ENCODE results near the gene ERV3-1. TPM values are rescaled to one million over a fixed set of nuclear protein-coding genes. Genes with fewer than 3 reads are reported as not detected.
"Not testable (repeated sequence)": the region's sequence is repeated elsewhere in the genome, so short reads cannot be mapped to it uniquely, and the experiment has no call there.

The ERV3-1 gene, protein sequence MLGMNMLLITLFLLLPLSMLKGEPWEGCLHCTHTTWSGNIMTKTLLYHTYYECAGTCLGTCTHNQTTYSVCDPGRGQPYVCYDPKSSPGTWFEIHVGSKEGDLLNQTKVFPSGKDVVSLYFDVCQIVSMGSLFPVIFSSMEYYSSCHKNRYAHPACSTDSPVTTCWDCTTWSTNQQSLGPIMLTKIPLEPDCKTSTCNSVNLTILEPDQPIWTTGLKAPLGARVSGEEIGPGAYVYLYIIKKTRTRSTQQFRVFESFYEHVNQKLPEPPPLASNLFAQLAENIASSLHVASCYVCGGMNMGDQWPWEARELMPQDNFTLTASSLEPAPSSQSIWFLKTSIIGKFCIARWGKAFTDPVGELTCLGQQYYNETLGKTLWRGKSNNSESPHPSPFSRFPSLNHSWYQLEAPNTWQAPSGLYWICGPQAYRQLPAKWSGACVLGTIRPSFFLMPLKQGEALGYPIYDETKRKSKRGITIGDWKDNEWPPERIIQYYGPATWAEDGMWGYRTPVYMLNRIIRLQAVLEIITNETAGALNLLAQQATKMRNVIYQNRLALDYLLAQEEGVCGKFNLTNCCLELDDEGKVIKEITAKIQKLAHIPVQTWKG
- polyA plus RNA-seq (ENCODE audit: insufficient read length in 3 of 3), result 10 to 100 TPM; 26.7 to 59.5 (median 28.8) TPM
- long read RNA-seq, donor 1, transcript ERV3-1-201 (2 exons, 2,719 nt), result major isoform, 6 of 6 reads
- long read RNA-seq, donor 1, partial matches to known transcripts, result 0 of 6 reads
- long read RNA-seq, donor 1, other reads (novel, unspliced or antisense), result 0 of 6 reads
- long read RNA-seq, donor 2, transcript ERV3-1-201 (2 exons, 2,719 nt), result major isoform, 8 of 9 reads
- long read RNA-seq, donor 2, partial matches to known transcripts, result 0 of 9 reads
- long read RNA-seq, donor 2, other reads (novel, unspliced or antisense), result 0 of 9 reads
- long read RNA-seq, donor 3, transcript ERV3-1-201 (2 exons, 2,719 nt), result major isoform, 15 of 15 reads
- long read RNA-seq, donor 3, partial matches to known transcripts, result 0 of 15 reads
- long read RNA-seq, donor 3, other reads (novel, unspliced or antisense), result 0 of 15 reads
- long read RNA-seq, donor 4, transcript ERV3-1-201 (2 exons, 2,719 nt), result major isoform, 16 of 17 reads
- long read RNA-seq, donor 4, partial matches to known transcripts, result 0 of 17 reads
- long read RNA-seq, donor 4, other reads (novel, unspliced or antisense), result 0 of 17 reads
- long read RNA-seq, donor 5, result 0 reads
- long read RNA-seq, donor 6, transcript ERV3-1-201 (2 exons, 2,719 nt), result major isoform, 19 of 20 reads
- long read RNA-seq, donor 6, partial matches to known transcripts, result 0 of 20 reads
- long read RNA-seq, donor 6, other reads (novel, unspliced or antisense), result 0 of 20 reads
- long read RNA-seq, donor 7, partial matches to known transcripts, result 0 of 5 reads
- long read RNA-seq, donor 7, other reads (novel, unspliced or antisense), result 0 of 5 reads
- long read RNA-seq, donor 8, result 0 reads
- long read RNA-seq, donor 9, transcript ERV3-1-201 (2 exons, 2,719 nt), result major isoform, 7 of 8 reads
- long read RNA-seq, donor 9, partial matches to known transcripts, result 0 of 8 reads
- long read RNA-seq, donor 9, other reads (novel, unspliced or antisense), result 0 of 8 reads
- long read RNA-seq, donor 10, partial matches to known transcripts, result 0 of 4 reads
- long read RNA-seq, donor 10, other reads (novel, unspliced or antisense), result 0 of 4 reads
- long read RNA-seq, donor 11, transcript ERV3-1-201 (2 exons, 2,719 nt), result major isoform, 6 of 7 reads
- long read RNA-seq, donor 11, partial matches to known transcripts, result 0 of 7 reads
- long read RNA-seq, donor 11, other reads (novel, unspliced or antisense), result 0 of 7 reads
- long read RNA-seq, donor 12, partial matches to known transcripts, result 0 of 4 reads
- long read RNA-seq, donor 12, other reads (novel, unspliced or antisense), result 0 of 4 reads
- long read RNA-seq, donor 13, result 0 reads
- long read RNA-seq, donor 14, transcript ERV3-1-201 (2 exons, 2,719 nt), result major isoform, 7 of 7 reads
- long read RNA-seq, donor 14, partial matches to known transcripts, result 0 of 7 reads
- long read RNA-seq, donor 14, other reads (novel, unspliced or antisense), result 0 of 7 reads
- long read RNA-seq, donor 15, partial matches to known transcripts, result 0 of 4 reads
- long read RNA-seq, donor 15, other reads (novel, unspliced or antisense), result 0 of 4 reads
- long read RNA-seq, donor 16, transcript ERV3-1-201 (2 exons, 2,719 nt), result major isoform, 41 of 47 reads
- long read RNA-seq, donor 16, partial matches to known transcripts, result 0 of 47 reads
- long read RNA-seq, donor 16, other reads (novel, unspliced or antisense), result 0 of 47 reads

DNA sequence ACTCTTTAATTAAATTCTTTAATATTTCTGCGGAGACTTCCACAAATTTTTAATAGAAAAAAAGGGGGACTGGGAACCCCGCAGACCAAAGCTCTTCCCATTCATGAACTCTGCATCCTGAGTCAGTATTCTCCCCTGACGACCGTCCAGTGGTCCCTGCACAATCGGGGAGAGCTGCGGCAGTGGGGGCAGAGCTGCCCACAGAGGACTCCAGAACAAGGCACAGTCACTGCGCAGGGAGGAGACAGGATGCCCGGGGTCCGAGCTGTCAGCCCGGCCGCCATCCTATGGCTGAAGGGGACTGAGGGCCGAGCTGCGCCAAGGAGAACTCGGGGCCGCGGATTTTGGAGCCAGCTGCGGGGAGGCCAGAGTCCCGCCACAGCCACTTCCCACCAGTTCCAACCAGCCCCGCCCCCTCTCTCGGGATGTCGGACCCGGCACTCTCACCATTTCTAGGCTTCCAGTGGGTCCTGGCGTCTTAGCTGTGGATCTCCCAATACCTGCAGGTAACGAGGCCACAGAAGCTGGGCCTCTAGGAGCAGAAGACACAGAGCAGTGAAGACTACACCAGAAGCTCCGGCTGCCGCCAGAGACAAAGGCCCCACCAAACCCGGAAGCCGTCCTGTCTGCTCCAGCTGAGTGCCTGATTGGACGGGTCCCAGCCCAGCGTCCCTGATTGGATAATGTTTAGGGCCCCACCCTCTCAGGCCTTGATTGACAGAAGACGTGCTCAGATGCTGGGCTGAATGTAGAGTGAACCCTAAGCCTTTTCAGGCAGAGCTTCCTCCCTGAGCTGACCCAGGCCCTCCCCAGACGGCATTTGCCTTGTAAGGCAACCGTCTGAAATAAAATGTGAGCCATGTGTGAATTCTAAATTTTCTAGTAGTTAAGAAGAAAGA, at the start of gene ERV3-1:
ERV3-1 (minus strand) TSS at position 594 of the 899 bp plus-strand sequence. CDS start 13,661 bp downstream, outside the sequence.
- DNase-seq (ENCODE audit: extremely low read depth in 1 of 11, low read depth in 9 of 11, low spot score in 4 of 11), result peak; percentile 79 to 95 (median 87)

DNA sequence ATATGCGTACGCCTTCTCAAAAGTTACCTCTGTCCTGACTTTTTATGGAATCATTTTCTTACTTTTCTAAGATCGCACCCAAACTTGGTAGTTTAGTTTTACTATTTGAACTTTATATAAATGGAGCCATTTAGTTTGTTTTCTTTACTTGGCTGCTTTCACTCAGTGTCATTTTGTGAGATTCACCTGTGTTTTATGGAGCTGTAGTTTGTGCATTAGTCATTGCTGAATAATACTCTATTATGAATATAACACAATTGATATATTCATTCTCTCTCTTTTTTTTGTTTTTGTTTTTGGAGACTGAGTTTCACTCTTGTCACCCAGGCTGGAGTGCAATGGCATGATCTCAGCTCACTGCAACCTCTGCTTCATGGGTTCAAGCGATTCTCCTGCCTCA, 49.3 kb upstream of the ERV3-1 start:
- DNase-seq (ENCODE audit: extremely low read depth in 1 of 11, low read depth in 9 of 11, low spot score in 4 of 11), result not testable (repeated sequence)

DNA sequence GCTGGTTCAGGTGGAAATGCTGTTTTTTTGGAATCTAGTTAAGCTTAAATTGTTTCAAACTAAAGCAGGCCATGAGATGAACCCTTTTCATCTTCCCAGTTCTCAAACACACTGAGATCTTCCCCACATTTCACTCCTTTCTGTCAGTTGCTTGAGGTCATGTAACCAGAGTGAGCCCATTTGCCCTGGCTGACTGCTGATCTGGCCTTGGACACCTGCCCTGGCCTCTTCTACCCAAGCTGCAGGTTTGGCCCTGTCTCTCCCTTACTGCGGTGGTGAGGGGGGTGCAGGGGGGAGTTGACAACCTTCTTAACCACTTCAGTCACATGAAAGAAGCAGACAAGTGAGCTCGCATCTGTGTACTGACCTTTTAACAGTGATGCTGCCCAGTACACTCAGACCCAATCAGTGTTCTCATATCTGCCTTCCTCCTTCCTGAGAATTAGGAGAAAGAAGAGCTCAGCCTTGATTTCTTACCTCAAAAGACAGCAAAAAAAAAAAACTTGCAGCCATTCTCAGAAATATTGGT, 48.0 kb upstream of the ERV3-1 start:
- DNase-seq (ENCODE audit: extremely low read depth in 1 of 11, low read depth in 9 of 11, low spot score in 4 of 11), result not testable (repeated sequence)

DNA sequence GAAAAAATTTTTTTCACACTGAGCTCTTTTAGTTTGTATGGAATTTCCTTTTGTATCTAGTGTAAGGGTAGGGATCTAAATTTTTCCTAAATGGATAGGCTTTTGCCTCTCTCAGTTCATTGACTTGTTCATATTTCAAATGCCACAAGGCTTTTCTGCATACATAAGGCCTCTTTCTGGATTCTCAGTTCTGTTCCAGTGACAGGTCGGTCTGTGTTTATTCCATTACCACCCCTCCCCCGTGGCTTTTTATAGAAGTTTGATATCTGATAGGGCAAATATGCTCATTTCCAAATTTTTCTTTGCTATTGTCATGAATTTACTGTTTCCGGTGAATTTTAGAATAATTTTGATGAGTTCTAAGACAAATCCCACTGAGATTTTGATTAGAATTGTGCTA, 45.2 kb upstream of the ERV3-1 start:
- DNase-seq (ENCODE audit: extremely low read depth in 1 of 11, low read depth in 9 of 11, low spot score in 4 of 11), result not testable (repeated sequence)

DNA sequence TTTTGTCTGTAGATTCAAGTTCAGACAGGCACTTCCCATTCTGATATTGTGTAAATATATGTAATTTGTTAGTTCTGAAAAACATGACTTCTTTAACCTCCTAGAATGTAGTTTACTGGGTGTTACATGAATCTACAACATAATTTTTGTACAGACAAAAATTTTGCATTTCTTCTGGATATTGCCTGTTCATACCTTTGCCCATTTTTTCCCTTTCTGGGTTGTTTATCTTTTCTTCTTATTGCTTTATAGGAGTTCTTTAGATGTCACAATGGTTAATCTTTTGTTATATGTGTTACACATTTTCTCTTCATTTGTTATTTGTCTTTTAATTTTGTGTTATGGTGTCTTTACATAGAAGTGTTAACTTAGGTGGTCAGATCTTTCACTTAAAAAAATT, 44.7 kb upstream of the ERV3-1 start:
- not testable (repeated sequence) for DNase-seq (ENCODE audit: extremely low read depth in 1 of 11, low read depth in 9 of 11, low spot score in 4 of 11)

DNA sequence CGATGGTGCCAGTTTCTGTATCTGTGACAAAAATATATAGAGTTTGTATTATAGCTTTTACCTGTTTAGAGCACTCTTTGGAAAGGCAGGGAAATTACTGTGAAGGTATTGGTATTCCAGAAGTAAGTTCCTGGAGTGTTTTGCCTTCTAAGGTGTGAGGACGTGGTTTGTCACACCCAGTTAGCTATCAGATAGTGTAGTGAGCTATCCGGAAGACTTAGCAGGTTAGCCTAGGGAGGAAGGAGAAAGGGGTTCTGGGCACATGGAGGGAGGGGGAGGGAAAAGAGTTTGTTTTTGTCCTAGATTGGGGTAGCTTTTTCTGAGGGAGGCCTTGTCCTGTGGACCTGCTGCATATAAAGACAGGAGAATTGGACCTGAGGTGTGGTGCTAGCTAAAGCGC, 39.8 kb upstream of the ERV3-1 start:
- DNase-seq (ENCODE audit: extremely low read depth in 1 of 11, low read depth in 9 of 11, low spot score in 4 of 11), result not testable (repeated sequence)

DNA sequence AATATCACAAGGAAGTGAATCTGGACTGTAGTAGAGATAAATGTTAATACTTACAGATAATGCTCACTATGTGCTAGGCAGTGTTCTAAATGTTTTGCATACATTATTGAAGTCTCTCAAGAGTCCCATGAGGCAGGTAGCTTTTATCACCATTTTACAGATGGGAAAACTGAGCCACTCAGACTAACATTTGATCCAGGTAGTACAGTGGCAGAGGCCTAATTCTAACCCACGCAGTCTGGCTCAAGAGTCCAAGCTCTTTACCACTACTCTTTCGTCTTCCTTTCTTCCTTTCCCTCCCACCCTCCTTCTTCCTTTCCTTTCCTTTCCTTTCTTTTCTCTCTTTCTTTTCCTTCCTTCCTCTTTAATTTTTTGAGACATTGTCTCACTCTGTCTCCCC, 39.1 kb upstream of the ERV3-1 start:
- DNase-seq (ENCODE audit: extremely low read depth in 1 of 11, low read depth in 9 of 11, low spot score in 4 of 11), result not testable (repeated sequence)

DNA sequence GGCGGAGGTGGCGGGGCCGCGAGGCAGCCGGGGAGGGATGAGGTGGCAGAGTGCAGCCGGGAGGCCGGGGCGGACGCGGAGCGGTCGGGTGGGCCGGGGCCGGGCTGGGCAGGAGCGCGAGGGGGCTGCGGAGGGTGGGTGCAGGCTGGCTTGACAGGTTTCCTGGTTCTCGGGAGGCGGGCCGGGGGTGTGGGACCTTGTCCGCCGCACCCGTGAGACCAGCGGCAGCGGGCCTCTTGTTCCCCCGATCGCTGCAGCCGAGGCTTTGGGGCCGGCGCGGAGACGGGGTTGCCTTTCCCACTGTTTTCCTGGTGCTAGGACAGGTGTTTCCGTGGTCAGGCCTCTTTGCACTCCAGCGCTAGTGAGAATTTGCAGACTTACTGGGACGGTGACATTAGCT, 32.3 kb upstream of the ERV3-1 start:
- peak in 7 of 11 donors; percentile 13 to 29 (median 25) for DNase-seq (ENCODE audit: extremely low read depth in 1 of 11, low read depth in 9 of 11, low spot score in 4 of 11)

DNA sequence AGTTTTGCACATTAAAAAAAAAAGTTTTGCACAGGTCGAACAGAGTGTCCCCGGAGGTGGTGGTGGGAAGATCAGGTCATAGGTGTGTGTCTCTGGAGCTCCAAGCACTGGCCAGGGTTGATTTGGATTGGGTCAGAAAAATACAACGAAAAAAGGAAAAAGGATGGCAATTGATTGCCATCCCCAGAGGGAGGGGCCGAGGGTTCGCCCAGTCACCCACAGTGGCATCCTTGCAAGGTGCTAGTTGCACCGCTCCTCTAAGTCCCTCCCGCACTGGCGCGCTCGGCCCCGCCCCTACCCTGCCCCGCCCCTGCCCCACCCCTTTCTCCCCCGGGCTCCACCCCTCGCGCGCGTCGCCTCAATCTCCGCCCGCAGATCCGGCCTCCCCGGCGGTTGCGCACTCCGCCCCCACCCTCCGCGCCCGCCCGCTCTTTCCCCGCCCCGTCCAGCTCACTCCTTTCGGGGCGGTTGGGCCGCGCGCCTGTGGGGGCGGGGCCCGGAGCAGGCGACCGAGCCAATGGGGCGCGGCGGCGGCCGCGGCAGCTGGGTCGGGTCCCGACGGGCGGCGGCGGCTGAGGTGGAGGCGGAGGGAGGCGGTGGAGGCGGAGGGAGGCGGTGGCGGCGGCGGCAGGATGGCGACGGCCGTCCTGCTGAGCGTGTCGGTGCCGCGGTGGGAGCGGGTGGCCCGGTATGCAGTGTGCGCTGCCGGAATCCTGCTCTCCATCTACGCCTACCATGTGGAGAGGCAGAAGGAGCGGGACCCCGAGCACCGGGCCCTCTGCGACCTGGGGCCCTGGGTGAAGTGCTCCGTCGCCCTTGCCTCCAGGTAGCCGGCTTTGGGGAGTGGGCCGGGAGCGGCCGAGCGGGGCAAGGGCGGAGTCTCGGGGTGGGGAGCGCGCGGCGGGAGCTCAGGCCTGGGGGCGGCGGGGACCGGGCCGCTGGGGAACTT, 31.5 kb upstream of the ERV3-1 start:
- peak in 10 of 11 donors; percentile 68 to 92 (median 84) for DNase-seq (ENCODE audit: extremely low read depth in 1 of 11, low read depth in 9 of 11, low spot score in 4 of 11)

DNA sequence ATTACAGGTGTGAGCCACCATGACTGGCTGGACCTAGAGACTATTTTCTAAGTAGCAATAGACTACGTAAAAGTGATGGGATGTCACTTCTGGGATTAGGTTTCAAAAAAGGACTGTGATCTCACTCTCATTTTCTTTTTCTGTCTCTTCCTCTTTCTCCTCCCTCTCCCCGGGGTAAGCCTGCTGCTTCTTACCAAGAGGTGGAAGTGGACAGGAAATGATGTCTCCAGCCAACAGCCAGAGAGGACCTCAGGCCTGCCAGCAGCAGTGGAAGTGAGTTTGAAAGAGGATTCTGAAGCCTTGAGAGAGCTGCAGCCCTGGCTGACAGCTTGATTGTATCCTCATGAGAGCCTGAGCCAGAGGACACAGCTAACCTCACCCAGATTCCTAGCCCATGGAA, 30.0 kb upstream of the ERV3-1 start:
- not testable (repeated sequence) for DNase-seq (ENCODE audit: extremely low read depth in 1 of 11, low read depth in 9 of 11, low spot score in 4 of 11)

DNA sequence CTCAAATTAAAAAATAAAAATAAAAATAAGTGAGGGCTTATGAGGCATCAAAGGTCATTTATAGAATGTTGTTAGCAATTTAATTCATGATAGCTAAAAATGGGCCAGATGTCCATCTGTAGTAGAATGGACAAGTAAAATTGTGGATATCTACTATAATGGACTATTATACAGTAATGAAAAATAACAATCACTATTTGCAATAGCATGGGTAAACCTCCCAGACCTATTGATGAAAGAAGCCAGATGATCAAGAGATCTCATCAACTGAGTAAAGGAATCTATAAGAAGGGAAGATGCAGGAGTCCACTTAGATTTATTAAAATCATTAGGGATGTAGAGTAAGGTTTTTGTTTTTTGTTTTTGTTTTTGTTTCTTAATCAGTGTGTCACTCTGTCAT, 29.0 kb upstream of the ERV3-1 start:
- DNase-seq (ENCODE audit: extremely low read depth in 1 of 11, low read depth in 9 of 11, low spot score in 4 of 11), result not testable (repeated sequence)

DNA sequence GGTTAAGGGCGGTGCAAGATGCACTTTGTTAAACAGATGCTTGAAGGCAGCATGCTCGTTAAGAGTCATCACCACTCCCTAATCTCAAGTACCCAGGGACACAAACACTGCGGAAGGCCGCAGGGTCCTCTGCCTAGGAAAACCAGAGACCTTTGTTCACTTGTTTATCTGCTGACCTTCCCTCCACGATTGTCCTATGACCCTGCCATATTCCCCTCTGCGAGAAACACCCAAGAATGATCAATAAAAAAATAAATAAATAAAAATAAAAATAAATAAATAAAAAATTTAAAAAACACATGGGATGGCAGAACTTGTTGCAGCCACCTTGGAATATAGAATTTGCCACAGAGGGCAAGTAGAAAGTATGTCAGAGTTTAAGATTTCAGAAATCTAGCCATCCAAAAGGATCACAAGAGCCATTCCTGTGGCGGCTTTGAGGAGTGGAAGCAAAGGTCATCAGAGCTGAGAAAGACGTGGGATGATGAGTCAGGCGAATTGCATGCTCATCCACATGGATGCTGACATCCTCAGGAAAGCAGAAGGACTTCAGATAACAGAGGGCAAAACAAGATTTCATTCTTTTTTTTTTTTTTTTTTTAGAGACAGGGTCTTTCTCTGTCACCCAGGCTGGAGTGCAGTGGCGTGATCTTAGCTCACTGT, 27.8 kb upstream of the ERV3-1 start:
- DNase-seq (ENCODE audit: extremely low read depth in 1 of 11, low read depth in 9 of 11, low spot score in 4 of 11), result not testable (repeated sequence)

DNA sequence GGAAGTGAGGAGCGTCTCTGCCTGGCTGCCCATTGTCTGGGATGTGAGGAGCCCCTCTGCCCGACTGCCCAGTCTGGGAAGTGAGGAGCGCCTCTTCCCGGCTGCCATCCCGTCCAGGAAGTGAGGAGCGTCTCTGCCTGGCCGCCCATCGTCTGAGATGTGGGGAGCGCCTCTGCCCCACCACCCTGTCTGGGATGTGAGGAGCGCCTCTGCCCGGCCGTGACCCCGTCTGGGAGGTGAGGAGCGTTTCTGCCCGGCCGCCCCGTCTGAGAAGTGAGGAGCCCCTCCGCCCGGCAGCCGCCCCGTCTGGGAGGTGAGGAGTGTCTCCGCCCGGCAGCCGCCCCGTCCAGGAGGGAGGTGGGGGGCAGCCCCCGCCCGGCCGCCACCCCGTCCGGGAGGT, 26.9 kb upstream of the ERV3-1 start:
- not testable (repeated sequence) for DNase-seq (ENCODE audit: extremely low read depth in 1 of 11, low read depth in 9 of 11, low spot score in 4 of 11)

DNA sequence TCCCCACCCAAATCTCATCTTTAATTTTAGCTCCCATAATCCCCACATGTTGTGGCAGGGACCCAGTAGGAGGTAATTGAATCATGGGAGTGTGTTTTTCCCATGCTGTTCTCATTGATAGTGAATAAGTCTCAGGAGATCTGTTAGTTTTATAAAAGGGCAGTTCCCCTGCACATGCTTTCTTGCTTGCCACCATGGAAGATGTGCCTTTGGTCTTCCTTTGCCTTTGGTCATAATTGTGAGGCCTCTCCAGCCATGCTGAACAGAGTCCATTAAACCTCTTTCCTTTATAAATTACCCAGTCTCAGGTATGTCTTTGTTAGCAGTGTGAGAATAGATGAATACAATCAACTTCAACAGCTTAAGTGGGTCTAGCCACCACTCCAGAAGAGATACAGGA, 18.5 kb upstream of the ERV3-1 start:
- DNase-seq (ENCODE audit: extremely low read depth in 1 of 11, low read depth in 9 of 11, low spot score in 4 of 11), result not testable (repeated sequence)
